Gastrocnemius medialis (tissue), 4 donors: ENCODE data around the gene HABP4. TPM values are rescaled to one million over a fixed set of nuclear protein-coding genes. Genes with fewer than 3 reads are reported as not detected.
A peak's percentile ranks its signal among the peaks of the same experiment; 100 is the strongest.

Experiments
- ATAC-seq, 2 donors: fragments of 150-250 bp; one replicate each; pipeline ENCODE4 v1.9.1; 2016
- DNase-seq, 2 donors: peaks; one replicate each; pipeline ENCODE4 v3.0.0-alpha.2; 2019
- H3K27ac ChIP-seq, 4 donors: fragments of 200-600 bp; sonication (generic); 1 replicate in 1 of 4; 2 replicates in 3 of 4; pipeline ENCODE4 v1.5.1; 2016 to 2018; ENCODE audit warnings: mild to moderate bottlenecking in 2 of 4, moderate library complexity in 1 of 4
- H3K27me3 ChIP-seq, 3 donors: fragments of 200-600 bp; sonication (generic) in 2 of 3; 1 replicate in 1 of 3; 2 replicates in 2 of 3; pipeline versions ENCODE4 v1.5.1 to v1.6.0; 2016 to 2019; ENCODE audit warnings: mild to moderate bottlenecking in 1 of 3, moderate library complexity in 1 of 3
- H3K36me3 ChIP-seq, 2 donors: fragments of 200-600 bp; sonication (generic) in 1 of 2; one replicate each; pipeline ENCODE4 v1.5.1; 2017 to 2018
- H3K4me1 ChIP-seq, 2 donors: fragments of 200-600 bp; sonication (generic) in 1 of 2; one replicate each; pipeline ENCODE4 v1.5.1; 2016 to 2017; ENCODE audit warnings: mild to moderate bottlenecking in 2 of 2
- H3K4me3 ChIP-seq, 4 donors: fragments of 200-600 bp; sonication (generic) in 3 of 4; 1 replicate in 1 of 4; 2 replicates in 3 of 4; pipeline ENCODE4 v1.5.1; 2016 to 2019; ENCODE audit warnings: mild to moderate bottlenecking in 2 of 4
- H3K9me3 ChIP-seq, 3 donors: fragments of 200-600 bp; sonication (generic) in 2 of 3; 1 replicate in 1 of 3; 2 replicates in 2 of 3; pipeline ENCODE4 v1.5.1; 2016 to 2019
- POLR2A ChIP-seq, 2 donors: fragments of 450-650 bp; IDR thresholded peaks; one replicate each; pipeline ENCODE4 v1.6.1; 2017; ENCODE audit warnings: antibody characterized with exemption in 2 of 2, mild to moderate bottlenecking in 2 of 2, moderate library complexity in 2 of 2
- in situ Hi-C, 4 donors: fragments of 200-750 bp; cut with MboI; loops; one replicate each; pipeline versions ENCODE4 v1.15.0 to v1.8.0; 2017; ENCODE audit warnings: low sequenced_read_pairs in 4 of 4
- intact Hi-C: fragments of 100-400 bp; cut with DNase I; formaldehyde crosslinking; loops from one replicate; pipeline ENCODE4 v1.15.1; 2023; ENCODE audit warnings: low total_unique reads
- total RNA-seq, 4 donors: library from RNA; depleted of rRNA; stranded (reverse); fragments of >200 nt; gene quantifications; one replicate each; pipeline versions ENCODE4 v1.1.0 to v1.2.3, GENCODE V29; 2016
- TF ChIP-seq, protein P1 (sequence below), 5 experiments: fragments of 450-650 bp in 3 of 5; fragments of 200-600 bp in 2 of 5; sonication (generic) in 2 of 5; IDR thresholded peaks in 4 of 5; conservative IDR thresholded peaks in 1 of 5; 1 replicate in 4 of 5; 2 replicates in 1 of 5; pipeline ENCODE4 v1.5.1; 2016 to 2019; ENCODE audit warnings: antibody characterized with exemption in 5 of 5, mild to moderate bottlenecking in 3 of 5, moderate library complexity in 3 of 5

HABP4 gene
- total RNA-seq, 4 donors from 2014 or later: 6.2 to 19.3 (median 12.3) TPM

- H3K27ac ChIP-seq: no peak overlapping the region
- DNase-seq (no peak), ATAC-seq (no peak)
- intact Hi-C loops: no loop called here
- in situ Hi-C loops: no loop called here
- H3K27me3 ChIP-seq: no peaks in the 10 kb centered on the region
- TF ChIP-seq, protein P1, sequence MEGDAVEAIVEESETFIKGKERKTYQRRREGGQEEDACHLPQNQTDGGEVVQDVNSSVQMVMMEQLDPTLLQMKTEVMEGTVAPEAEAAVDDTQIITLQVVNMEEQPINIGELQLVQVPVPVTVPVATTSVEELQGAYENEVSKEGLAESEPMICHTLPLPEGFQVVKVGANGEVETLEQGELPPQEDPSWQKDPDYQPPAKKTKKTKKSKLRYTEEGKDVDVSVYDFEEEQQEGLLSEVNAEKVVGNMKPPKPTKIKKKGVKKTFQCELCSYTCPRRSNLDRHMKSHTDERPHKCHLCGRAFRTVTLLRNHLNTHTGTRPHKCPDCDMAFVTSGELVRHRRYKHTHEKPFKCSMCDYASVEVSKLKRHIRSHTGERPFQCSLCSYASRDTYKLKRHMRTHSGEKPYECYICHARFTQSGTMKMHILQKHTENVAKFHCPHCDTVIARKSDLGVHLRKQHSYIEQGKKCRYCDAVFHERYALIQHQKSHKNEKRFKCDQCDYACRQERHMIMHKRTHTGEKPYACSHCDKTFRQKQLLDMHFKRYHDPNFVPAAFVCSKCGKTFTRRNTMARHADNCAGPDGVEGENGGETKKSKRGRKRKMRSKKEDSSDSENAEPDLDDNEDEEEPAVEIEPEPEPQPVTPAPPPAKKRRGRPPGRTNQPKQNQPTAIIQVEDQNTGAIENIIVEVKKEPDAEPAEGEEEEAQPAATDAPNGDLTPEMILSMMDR (IDR thresholded peaks at IDR 0.05 in 4 of 5, conservative IDR thresholded peaks at IDR 0.05 in 1 of 5): no peak
- TF ChIP-seq POLR2A (IDR thresholded peaks at IDR 0.05): no peak
- no peak overlapping the region for H3K4me3 ChIP-seq
- peaks cover 0 to 30% of the 10 kb centered on the region in 2 donors for H3K36me3 ChIP-seq
- H3K9me3 ChIP-seq: no peaks in the 10 kb centered on the region
- peaks cover 19 to 21% of the 10 kb centered on the region in 2 donors for H3K4me1 ChIP-seq
These were observed 39.6 kb downstream of the HABP4 start for GRCh38 chr9:96489482-96489979.

DNA sequence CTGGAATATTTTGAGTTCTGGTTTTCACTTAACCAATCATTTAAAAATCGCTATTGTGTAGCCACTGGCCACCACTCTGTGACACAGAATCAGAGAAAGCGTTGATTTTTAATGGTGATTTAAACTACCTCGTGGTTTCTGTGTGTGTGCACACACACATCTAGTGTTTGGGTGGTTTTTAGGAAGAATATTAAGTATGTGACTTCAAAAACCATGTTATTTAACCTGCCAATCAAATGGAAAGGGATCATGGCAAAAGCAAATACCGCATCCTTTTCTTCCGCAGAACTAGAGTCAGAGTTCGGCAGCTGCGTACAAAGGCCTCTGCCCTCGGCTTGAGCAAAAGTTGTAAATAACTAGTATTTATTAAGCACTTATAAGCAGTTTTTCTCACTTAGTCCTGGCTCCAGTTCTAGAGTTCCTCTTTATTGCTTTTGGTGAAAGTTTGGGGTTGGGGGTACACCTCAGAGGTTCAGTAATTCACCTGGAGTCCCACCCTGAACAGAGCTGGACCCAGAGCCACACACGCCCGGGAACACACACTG lies 40.6 kb downstream of the HABP4 start:
- in situ Hi-C loops: no loop called here
- Histone ChIP-seq H3K36me3 (peaks cover 0 to 30% of the 10 kb centered on the region in 2 donors), H3K4me1 (peaks cover 19 to 21% of the 10 kb centered on the region in 2 donors), H3K9me3 (no peaks in the 10 kb centered on the region), H3K27ac (no peak overlapping the region), H3K4me3 (no peak overlapping the region), H3K27me3 (no peaks in the 10 kb centered on the region)
- no peak for ATAC-seq
- intact Hi-C loops: no loop called here
- TF ChIP-seq POLR2A (IDR thresholded peaks at IDR 0.05): no peak
- TF ChIP-seq, protein P1 (IDR thresholded peaks at IDR 0.05 in 4 of 5, conservative IDR thresholded peaks at IDR 0.05 in 1 of 5): no peak
- DNase-seq: no peak

GRCh38 chr9:96491079-96491879 lies 41.3 kb downstream of the HABP4 start:
- in situ Hi-C loops: no loop called here
- no peaks in the 10 kb centered on the region for H3K27me3 ChIP-seq
- no peaks in the 10 kb centered on the region for H3K9me3 ChIP-seq
- DNase-seq: no peak
- no peak for TF ChIP-seq POLR2A (IDR thresholded peaks at IDR 0.05)
- TF ChIP-seq, protein P1 (IDR thresholded peaks at IDR 0.05 in 4 of 5, conservative IDR thresholded peaks at IDR 0.05 in 1 of 5): no peak
- peaks cover 14 to 15% of the 10 kb centered on the region in 2 donors for H3K4me1 ChIP-seq
- intact Hi-C loops: no loop called here
- peaks cover 0 to 30% of the 10 kb centered on the region in 2 donors for H3K36me3 ChIP-seq
- no peak overlapping the region for H3K4me3 ChIP-seq
- H3K27ac ChIP-seq: no peak overlapping the region
- peak in 1 of 2 donors; percentile 29 for ATAC-seq

DNA sequence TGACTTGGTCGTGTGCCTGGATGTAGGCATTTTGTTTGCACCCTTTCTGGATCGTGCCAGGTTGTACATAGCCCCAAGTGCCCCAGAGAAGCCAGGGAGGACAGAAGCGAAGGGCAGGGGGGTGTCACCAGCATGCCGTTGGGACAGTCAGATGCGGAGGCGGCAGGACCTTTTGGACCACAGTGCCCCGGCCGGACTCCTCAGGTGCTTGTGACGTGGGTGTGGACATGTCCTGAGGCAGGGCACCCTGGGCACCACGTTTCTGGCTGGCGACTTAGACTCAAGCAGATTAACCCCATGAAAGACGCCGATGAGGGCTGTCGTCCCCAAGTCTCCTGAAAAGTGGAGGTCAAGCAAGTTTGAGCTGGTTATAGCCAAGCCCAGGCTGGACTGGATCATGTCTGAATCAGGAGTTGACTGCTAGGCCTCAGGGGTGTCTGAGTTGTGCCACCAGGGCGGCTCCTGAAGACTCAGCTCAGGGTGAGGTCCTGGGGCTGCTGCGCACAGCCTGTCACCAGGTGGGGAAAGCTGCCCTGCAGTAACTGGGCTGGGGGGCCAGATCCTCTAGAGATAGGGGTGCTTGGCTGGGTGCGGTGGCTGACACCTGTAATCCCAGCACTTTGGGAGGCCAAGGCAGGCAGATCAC lies 42.0 kb downstream of the HABP4 start:
- no peaks in the 10 kb centered on the region for H3K9me3 ChIP-seq
- no peak for ATAC-seq
- no peak for TF ChIP-seq POLR2A (IDR thresholded peaks at IDR 0.05)
- TF ChIP-seq, protein P1 (IDR thresholded peaks at IDR 0.05 in 4 of 5, conservative IDR thresholded peaks at IDR 0.05 in 1 of 5): no peak
- no peak overlapping the region for H3K27ac ChIP-seq
- no peak overlapping the region for H3K4me3 ChIP-seq
- intact Hi-C loops: no loop called here
- peaks cover 0 to 30% of the 10 kb centered on the region in 2 donors for H3K36me3 ChIP-seq
- no peaks in the 10 kb centered on the region for H3K27me3 ChIP-seq
- H3K4me1 ChIP-seq: peaks cover 7% of the 10 kb centered on the region in 2 donors
- in situ Hi-C loops: no loop called here
- no peak for DNase-seq
